Measurements from ENCODE around the gene MRPS18C. TPM values are rescaled to one million over a fixed set of nuclear protein-coding genes. Genes with fewer than 3 reads are reported as not detected.

MRPS18C gene
- 30.6 and 35.3 TPM in 2 replicates for total RNA-seq

DNA sequence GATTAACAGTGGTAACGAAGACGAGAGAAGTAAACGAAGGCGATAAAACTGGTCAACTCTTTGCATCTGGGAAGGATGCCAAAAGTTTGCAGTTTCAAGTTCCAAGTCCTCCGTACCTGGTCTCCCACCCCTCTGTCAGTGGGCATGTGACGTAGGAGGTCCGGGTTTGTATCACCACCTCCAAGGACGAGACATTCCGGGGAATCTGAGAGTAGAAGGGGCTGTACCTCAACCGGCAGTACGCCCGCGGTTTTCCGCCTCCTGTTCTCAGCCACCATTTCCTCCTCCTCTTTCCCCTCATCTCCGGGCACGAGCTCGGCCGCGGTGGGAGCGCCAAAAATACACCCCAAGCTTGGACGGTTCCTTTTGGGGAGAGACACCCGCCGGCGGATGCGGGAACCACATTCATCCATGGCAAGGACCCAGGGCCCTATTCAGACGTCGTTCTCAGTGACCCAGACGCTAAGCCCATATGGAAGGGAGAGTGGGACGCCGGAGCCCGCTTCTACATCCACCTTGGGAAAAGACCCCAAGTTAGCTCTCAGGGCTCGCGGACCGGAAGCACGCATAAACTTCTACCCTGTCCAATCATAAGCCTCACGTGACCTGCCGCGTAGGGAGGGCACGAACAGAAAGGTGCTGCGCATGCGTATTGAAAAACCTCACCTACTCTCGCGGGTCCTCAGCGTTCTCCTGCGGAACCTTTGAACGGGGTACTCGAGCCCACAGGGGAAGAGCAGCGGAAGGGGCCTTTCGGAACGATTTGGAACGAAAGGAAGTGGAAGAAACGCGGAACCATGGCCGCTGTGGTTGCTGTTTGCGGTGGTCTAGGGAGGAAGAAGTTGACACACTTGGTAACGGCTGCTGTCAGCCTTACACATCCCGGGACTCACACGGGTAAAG lies at the start of gene MRPS18C, which contains the start of gene HELQ:
TSS of gene MRPS18C (plus strand) at position 778 of the 903 bp plus-strand sequence. CDS start at position 798, 20 bp downstream.
TSS of gene HELQ (minus strand) at position 543 of the 903 bp plus-strand sequence. CDS start at position 413, 130 bp downstream.

DNA sequence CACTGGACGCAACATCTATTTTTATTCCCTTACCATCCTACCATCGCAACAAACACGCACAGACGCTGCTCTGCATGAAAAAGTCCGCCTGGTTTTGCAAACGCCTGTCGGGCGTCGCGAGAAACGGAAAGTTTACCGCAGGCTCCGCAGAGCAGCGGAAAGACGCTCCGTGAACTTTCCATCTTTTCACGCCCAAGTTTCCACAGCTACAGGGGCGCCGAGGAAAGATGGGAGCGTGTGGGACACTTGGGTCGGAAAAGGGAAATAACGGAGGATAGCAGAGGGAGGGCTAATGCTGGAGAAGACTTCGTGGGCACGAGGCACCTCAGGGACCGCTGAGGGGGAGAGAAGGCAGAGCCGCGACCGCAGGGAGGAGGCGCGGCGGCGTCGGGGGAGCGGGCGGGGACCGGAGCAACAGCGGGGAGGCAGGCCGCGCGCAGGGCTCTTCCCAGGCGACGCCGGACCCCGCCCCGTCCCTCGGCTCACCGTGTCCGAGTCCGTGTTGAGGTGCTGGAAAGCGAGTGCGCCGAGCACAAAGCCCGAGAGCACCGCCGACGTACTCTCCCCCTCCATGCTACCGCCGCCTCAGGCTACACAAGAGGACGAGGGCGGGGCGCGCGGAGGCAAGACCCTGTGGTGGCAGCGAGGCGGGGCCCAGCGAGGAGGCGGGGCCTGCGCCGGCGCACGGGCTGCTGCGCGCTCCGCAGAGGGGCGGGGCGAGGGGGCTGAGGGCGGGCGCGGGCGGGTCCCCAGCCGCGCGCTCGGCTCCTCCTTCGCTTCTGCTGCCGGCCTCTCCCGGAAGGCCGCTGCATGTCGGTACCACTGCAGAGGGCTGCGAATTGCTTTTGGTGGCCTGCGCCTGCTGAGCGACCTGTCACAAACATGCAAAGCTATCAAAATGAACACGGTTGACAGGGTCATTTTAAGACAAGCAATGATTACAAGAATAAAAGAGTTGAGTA lies 28.9 kb downstream of the MRPS18C start, which contains the start of gene ABRAXAS1:
TSS of gene ABRAXAS1 (minus strand) at position 601 of the 962 bp plus-strand sequence. CDS start at position 573, 28 bp downstream.

Other genes with a start within 250 kb of the MRPS18C start
- gene COQ2, start 171.3 kb upstream of the MRPS18C start, total RNA-seq, result 19.4 and 25.5 TPM in 2 replicates
- 5.1 and 7.3 TPM in 2 replicates for gene HPSE, start 121.2 kb upstream of the MRPS18C start, total RNA-seq
- 4.7 and 10.2 TPM in 2 replicates for gene HELQ, start 235 bp upstream of the MRPS18C start, total RNA-seq
- 4.6 and 6.1 TPM in 2 replicates for gene ABRAXAS1, start 29.0 kb downstream of the MRPS18C start, total RNA-seq
- gene GPAT3, start 80.0 kb downstream of the MRPS18C start, total RNA-seq, result 1.2 and 1.8 TPM in 2 replicates

Measured in airway epithelial cell (primary cell).